HG03175 (cell line): ENCODE results near the gene ABHD15.
"Not testable (repeated sequence)": the region's sequence is repeated elsewhere in the genome, so short reads cannot be mapped to it uniquely, and the experiment has no call there.

Experiments used
- ATAC-seq: cut with Tn5 transposase; IDR thresholded peaks from one replicate; pipeline ENCODE4 v1.9.1; 2021; ENCODE audit warnings: mild to moderate bottlenecking, moderate library complexity; ENCODE audit not compliant: unreplicated experiment

Gene ABHD15

GRCh38 chr17:29571883-29572681 lies 5.2 kb upstream of the ABHD15 start:
- ATAC-seq = no peak

GRCh38 chr17:29571486-29571882 lies 4.6 kb upstream of the ABHD15 start:
- no peak for ATAC-seq

GRCh38 chr17:29570521-29570920 lies 3.7 kb upstream of the ABHD15 start:
- ATAC-seq = no peak

- no peak for ATAC-seq
Observed at GRCh38 chr17:29569245-29569950, 2.6 kb upstream of the ABHD15 start.

GRCh38 chr17:29568331-29569244 lies 1.8 kb upstream of the ABHD15 start, which contains the start of gene TP53I13:
Gene TP53I13 (plus strand): TSS chr17:29568701. CDS start chr17:29568759, 58 bp downstream.
- peak; percentile 32 for ATAC-seq

- peak; percentile 36 for ATAC-seq
Observed at GRCh38 chr17:29567554-29568330, 905 bp upstream of the ABHD15 start.

GRCh38 chr17:29567304-29567553 lies 392 bp upstream of the ABHD15 start:
- ATAC-seq = peak; percentile 2

GRCh38 chr17:29565643-29566472 lies 979 bp downstream of the ABHD15 start:
- ATAC-seq = no peak

GRCh38 chr17:29563816-29564215 lies 3.0 kb downstream of the ABHD15 start:
- ATAC-seq = no peak

GRCh38 chr17:29562615-29563014 lies 4.2 kb downstream of the ABHD15 start:
- no peak for ATAC-seq

- ATAC-seq = no peak
Observed at GRCh38 chr17:29561554-29562517, 5.0 kb downstream of the ABHD15 start.

- ATAC-seq = peak; percentile 42
Observed at GRCh38 chr17:29560316-29560715, 6.5 kb downstream of the ABHD15 start.

- ATAC-seq = no peak
Observed at GRCh38 chr17:29559640-29560039, 7.2 kb downstream of the ABHD15 start.

GRCh38 chr17:29558139-29558538 lies 8.7 kb downstream of the ABHD15 start:
- ATAC-seq = not testable (repeated sequence)

GRCh38 chr17:29557739-29558116 lies 9.1 kb downstream of the ABHD15 start:
- peak; percentile 45 for ATAC-seq

- no peak for ATAC-seq
Observed at GRCh38 chr17:29557085-29557738, 9.6 kb downstream of the ABHD15 start.

GRCh38 chr17:29555840-29556239 lies 11.0 kb downstream of the ABHD15 start:
- no peak for ATAC-seq
